Measurements from ENCODE around the gene TEAD1. TPM values are rescaled to one million over a fixed set of nuclear protein-coding genes. Genes with fewer than 3 reads are reported as not detected.

TEAD1 gene
- polyA plus RNA-seq, 1 donor (not counting 4 experiments of a cell fraction or from before 2014, with no cell fraction given): 32.7 TPM

DNA sequence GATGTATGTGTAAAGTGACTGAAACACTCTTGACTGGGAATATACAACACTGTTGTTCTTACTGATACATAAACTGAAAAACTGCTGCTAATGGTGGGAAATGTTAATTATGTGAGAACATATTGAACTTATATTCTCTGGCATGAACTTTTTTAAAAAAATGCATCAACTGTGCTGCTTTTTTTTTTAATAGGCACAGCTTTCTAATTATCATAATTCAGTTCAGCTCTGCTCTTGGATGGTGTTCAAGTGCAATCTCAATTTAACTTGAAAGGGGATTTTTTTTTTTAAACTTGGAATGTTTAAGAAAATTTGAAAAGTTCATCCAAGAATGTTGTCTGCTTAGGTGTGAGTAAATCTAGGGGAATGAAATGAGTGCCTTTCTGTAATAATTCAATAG lies 5.2 kb downstream of the TEAD1 start:
- TF ChIP-seq EZH2 (IDR thresholded peaks at IDR 0.05; ENCODE audit: low read length): no peak
- TF ChIP-seq, protein P1, sequence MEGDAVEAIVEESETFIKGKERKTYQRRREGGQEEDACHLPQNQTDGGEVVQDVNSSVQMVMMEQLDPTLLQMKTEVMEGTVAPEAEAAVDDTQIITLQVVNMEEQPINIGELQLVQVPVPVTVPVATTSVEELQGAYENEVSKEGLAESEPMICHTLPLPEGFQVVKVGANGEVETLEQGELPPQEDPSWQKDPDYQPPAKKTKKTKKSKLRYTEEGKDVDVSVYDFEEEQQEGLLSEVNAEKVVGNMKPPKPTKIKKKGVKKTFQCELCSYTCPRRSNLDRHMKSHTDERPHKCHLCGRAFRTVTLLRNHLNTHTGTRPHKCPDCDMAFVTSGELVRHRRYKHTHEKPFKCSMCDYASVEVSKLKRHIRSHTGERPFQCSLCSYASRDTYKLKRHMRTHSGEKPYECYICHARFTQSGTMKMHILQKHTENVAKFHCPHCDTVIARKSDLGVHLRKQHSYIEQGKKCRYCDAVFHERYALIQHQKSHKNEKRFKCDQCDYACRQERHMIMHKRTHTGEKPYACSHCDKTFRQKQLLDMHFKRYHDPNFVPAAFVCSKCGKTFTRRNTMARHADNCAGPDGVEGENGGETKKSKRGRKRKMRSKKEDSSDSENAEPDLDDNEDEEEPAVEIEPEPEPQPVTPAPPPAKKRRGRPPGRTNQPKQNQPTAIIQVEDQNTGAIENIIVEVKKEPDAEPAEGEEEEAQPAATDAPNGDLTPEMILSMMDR (optimal IDR thresholded peaks at IDR 0.05 in 1 of 3, IDR thresholded peaks at IDR 0.05 in 1 of 3, conservative IDR thresholded peaks at IDR 0.05 in 1 of 3; ENCODE audit: extremely low read depth in 1 of 3, insufficient read depth in 2 of 3, low read length in 3 of 3): no peak
- Histone ChIP-seq H4K20me1 (ENCODE audit: control insufficient read depth, extremely low read depth, insufficient read depth, low read length) (peaks cover 14% of the 10 kb centered on the region), H3K36me3 (ENCODE audit: control insufficient read depth in 2 of 2, extremely low read depth in 1 of 2, insufficient read depth in 2 of 2, low read length in 2 of 2) (peaks cover 2 to 16% of the 10 kb centered on the region in 2 experiments), H3K9ac (ENCODE audit: control insufficient read depth, extremely low read depth, insufficient read depth, low read length) (no peak overlapping the region), H3K4me2 (ENCODE audit: control insufficient read depth, extremely low read depth, insufficient read depth, low read depth, low read length) (peak overlapping the region; percentile 84), H3K9me3 (ENCODE audit: control insufficient read depth, low read depth, low read length) (no peaks in the 10 kb centered on the region), H3K27me3 (ENCODE audit: control insufficient read depth, extremely low read depth, insufficient read depth, low read length) (no peaks in the 10 kb centered on the region), H3K79me2 (ENCODE audit: control insufficient read depth, insufficient read depth, low read length) (peaks cover 93% of the 10 kb centered on the region), H3K4me1 (ENCODE audit: control insufficient read depth, extremely low read depth, insufficient read depth, low read length) (peaks cover 49% of the 10 kb centered on the region), H3K27ac (ENCODE audit: control insufficient read depth, insufficient read depth, low read length) (peak overlapping the region; percentile 29), H3K9me1 (ENCODE audit: control insufficient read depth, extremely low read depth, insufficient read depth, low read length) (peaks cover 3% of the 10 kb centered on the region), H3K4me3 (ENCODE audit: control insufficient read depth in 2 of 3, extremely low read depth in 1 of 3, insufficient read depth in 2 of 3, low read depth in 1 of 3, low read length in 3 of 3) (peak overlapping the region in 1 of 3 experiments; percentile 45), H2AFZ (ENCODE audit: control insufficient read depth, low read length) (no peak overlapping the region)
- FAIRE-seq (no peak), DNase-seq (ENCODE audit: low read depth, low spot score) (no peak)
- dilution Hi-C loops (cut with MboI; ENCODE audit: extremely low pct_ligation_motif_present, low sequenced_read_pairs): no loop called here

DNA sequence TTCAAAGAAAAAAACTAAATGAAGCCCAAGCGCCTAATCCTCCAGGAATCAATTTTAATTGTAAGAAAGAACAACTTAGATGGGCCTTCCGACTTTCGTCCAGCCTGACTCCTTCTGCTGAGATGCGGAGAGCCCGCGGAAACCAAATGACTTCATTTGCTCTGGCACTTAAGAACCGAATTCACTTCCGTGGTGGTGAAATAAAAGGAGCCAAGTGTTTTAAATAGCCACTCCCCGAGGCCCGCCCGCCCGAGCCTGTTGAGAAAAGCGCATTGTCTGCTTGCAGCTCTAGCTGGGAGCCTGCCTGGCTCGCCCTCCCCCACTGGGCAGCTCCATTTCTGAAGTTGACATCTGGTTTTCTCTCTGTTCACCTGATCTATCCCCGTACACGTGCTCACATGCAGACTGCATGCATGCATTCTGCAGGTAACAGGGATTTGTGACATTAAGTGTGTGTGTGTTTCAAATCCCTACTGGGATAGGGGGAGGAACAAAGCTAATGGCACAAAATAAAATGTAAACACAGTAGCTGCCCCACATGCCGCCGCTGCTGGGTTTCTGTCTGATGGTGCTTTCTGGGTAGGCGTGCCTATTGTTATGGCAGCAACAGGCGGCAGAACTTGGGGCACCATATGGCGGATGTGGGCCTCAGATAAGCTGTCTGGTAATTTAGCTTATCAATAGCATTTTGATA lies 6.2 kb downstream of the TEAD1 start:
- Histone ChIP-seq H4K20me1 (ENCODE audit: control insufficient read depth, extremely low read depth, insufficient read depth, low read length) (peaks cover 14% of the 10 kb centered on the region), H3K9ac (ENCODE audit: control insufficient read depth, extremely low read depth, insufficient read depth, low read length) (peak overlapping the region; percentile 6), H3K79me2 (ENCODE audit: control insufficient read depth, insufficient read depth, low read length) (peaks cover 97% of the 10 kb centered on the region), H3K4me1 (ENCODE audit: control insufficient read depth, extremely low read depth, insufficient read depth, low read length) (peaks cover 58% of the 10 kb centered on the region), H3K27ac (ENCODE audit: control insufficient read depth, insufficient read depth, low read length) (peak overlapping the region; percentile 29), H3K4me2 (ENCODE audit: control insufficient read depth, extremely low read depth, insufficient read depth, low read depth, low read length) (peak overlapping the region; percentile 84), H2AFZ (ENCODE audit: control insufficient read depth, low read length) (no peak overlapping the region), H3K36me3 (ENCODE audit: control insufficient read depth in 2 of 2, extremely low read depth in 1 of 2, insufficient read depth in 2 of 2, low read length in 2 of 2) (peaks cover 2 to 16% of the 10 kb centered on the region in 2 experiments), H3K9me1 (ENCODE audit: control insufficient read depth, extremely low read depth, insufficient read depth, low read length) (peaks cover 5% of the 10 kb centered on the region), H3K27me3 (ENCODE audit: control insufficient read depth, extremely low read depth, insufficient read depth, low read length) (no peaks in the 10 kb centered on the region), H3K9me3 (ENCODE audit: control insufficient read depth, low read depth, low read length) (no peaks in the 10 kb centered on the region), H3K4me3 (ENCODE audit: control insufficient read depth in 2 of 3, extremely low read depth in 1 of 3, insufficient read depth in 2 of 3, low read depth in 1 of 3, low read length in 3 of 3) (peak overlapping the region in 2 of 3 experiments; percentile 34 to 45)
- FAIRE-seq (peak; percentile 44), DNase-seq (ENCODE audit: low read depth, low spot score) (no peak)
- TF ChIP-seq, protein P1 (optimal IDR thresholded peaks at IDR 0.05 in 1 of 3, IDR thresholded peaks at IDR 0.05 in 1 of 3, conservative IDR thresholded peaks at IDR 0.05 in 1 of 3; ENCODE audit: extremely low read depth in 1 of 3, insufficient read depth in 2 of 3, low read length in 3 of 3): no peak
- TF ChIP-seq EZH2 (IDR thresholded peaks at IDR 0.05; ENCODE audit: low read length): no peak
- dilution Hi-C loops (cut with MboI; ENCODE audit: extremely low pct_ligation_motif_present, low sequenced_read_pairs): no loop called here
